HG02973 (cell line): ENCODE measurements around the gene PAPOLB.

ENCODE experiments used
- ATAC-seq: cut with Tn5 transposase; IDR thresholded peaks from one replicate; pipeline ENCODE4 v1.9.1; 2021; ENCODE audit warnings: moderate library complexity; ENCODE audit not compliant: unreplicated experiment

PAPOLB gene

GRCh38 chr7:4878336-4879335 lies 16.8 kb upstream of the PAPOLB start:
- ATAC-seq = no peak

- no peak for ATAC-seq
These were observed 14.8 kb upstream of the PAPOLB start for GRCh38 chr7:4876586-4876985.

GRCh38 chr7:4875391-4875790 lies 13.6 kb upstream of the PAPOLB start:
- no peak for ATAC-seq

GRCh38 chr7:4873071-4873944 lies 11.5 kb upstream of the PAPOLB start:
- no peak for ATAC-seq

GRCh38 chr7:4871930-4872675 lies 10.3 kb upstream of the PAPOLB start:
- no peak for ATAC-seq

- ATAC-seq = no peak
These were observed 9.3 kb upstream of the PAPOLB start for GRCh38 chr7:4871056-4871680.

GRCh38 chr7:4868493-4868892 lies 6.7 kb upstream of the PAPOLB start:
- ATAC-seq = no peak

- no peak for ATAC-seq
These were observed 5.0 kb upstream of the PAPOLB start for GRCh38 chr7:4866528-4867496.

GRCh38 chr7:4862156-4862555 lies 326 bp upstream of the PAPOLB start:
- no peak for ATAC-seq

- no peak for ATAC-seq
These were observed 603 bp downstream of the PAPOLB start for GRCh38 chr7:4861227-4861626.

GRCh38 chr7:4857189-4857588 lies 4.6 kb downstream of the PAPOLB start:
- no peak for ATAC-seq

- ATAC-seq = no peak
These were observed 5.3 kb downstream of the PAPOLB start for GRCh38 chr7:4856336-4857057.

GRCh38 chr7:4854916-4855315 lies 6.9 kb downstream of the PAPOLB start:
- ATAC-seq = no peak

GRCh38 chr7:4851459-4852422 lies 10.1 kb downstream of the PAPOLB start:
- ATAC-seq = no peak

- no peak for ATAC-seq
These were observed 11.5 kb downstream of the PAPOLB start for GRCh38 chr7:4850262-4850795.

GRCh38 chr7:4849390-4849789 lies 12.4 kb downstream of the PAPOLB start:
- ATAC-seq = no peak

- ATAC-seq = no peak
These were observed 16.1 kb downstream of the PAPOLB start for GRCh38 chr7:4845740-4846142.
